B cell (primary cell): ENCODE results near the gene FERMT3. TPM values are rescaled to one million over a fixed set of nuclear protein-coding genes. Genes with fewer than 3 reads are reported as not detected.

Experiments
- ATAC-seq: fragments of 200-7000 bp; cut with Tn5 transposase; one replicate; pipeline ENCODE4 v1.10.0; 2021; ENCODE audit warnings: low read depth, mild to moderate bottlenecking, moderate number of reproducible peaks, moderate library complexity
- CTCF ChIA-PET: fragments of 350-600 bp; sonication (Branson Sonifier 250); formaldehyde crosslinking; loops from one replicate; lab custom pipeline; 2021; ENCODE audit warnings: antibody characterized with exemption, inconsistent platforms; lab: Charles Lee
- POLR2A ChIA-PET: fragments of 350-600 bp; sonication (Branson Sonifier 250); formaldehyde crosslinking; loops from one replicate; lab custom pipeline; 2021; ENCODE audit warnings: antibody characterized with exemption; lab: Charles Lee
- DNase-seq: peaks from one replicate; pipeline ENCODE4 v3.0.0; 2013
- H2AFZ ChIP-seq: 2 replicates; pipeline ENCODE4 v1.6.1; 2012; ENCODE audit warnings: mild to moderate bottlenecking, low read depth, low read length; ENCODE audit not compliant: insufficient read depth, poor library complexity, severe bottlenecking
- H3K27ac ChIP-seq, 2 donors: 1 replicate in 1 of 2; 2 replicates in 1 of 2; pipeline ENCODE4 v1.5.1; 2012 to 2013; ENCODE audit warnings: low read length in 2 of 2, mild to moderate bottlenecking in 2 of 2, moderate library complexity in 1 of 2
- H3K27me3 ChIP-seq, 4 experiments: fragments of 200-600 bp in 1 of 4; sonication (generic) in 1 of 4; replicated peaks in 1 of 4; 1 replicate in 2 of 4; 2 replicates in 2 of 4; pipeline versions ENCODE4 v1.6.1 to v1.7.0; 2013 to 2016; ENCODE audit warnings: low read length in 3 of 4, mild to moderate bottlenecking in 2 of 4, mixed read lengths in 1 of 4, moderate library complexity in 1 of 4; ENCODE audit not compliant: insufficient read depth in 4 of 4, control insufficient read depth in 3 of 4; ENCODE audit errors: control extremely low read depth in 1 of 4
- H3K36me3 ChIP-seq, 2 experiments: replicated peaks in 1 of 2; 1 replicate in 1 of 2; 2 replicates in 1 of 2; pipeline versions ENCODE4 v1.6.1 to v1.7.1; 2013; ENCODE audit warnings: low read length in 1 of 2; ENCODE audit not compliant: insufficient read depth in 2 of 2, control insufficient read depth in 1 of 2; ENCODE audit errors: control extremely low read depth in 1 of 2, extremely low read depth in 1 of 2
- H3K4me1 ChIP-seq, 2 donors: fragments of 200-600 bp in 1 of 2; sonication (generic) in 1 of 2; 1 replicate in 1 of 2; 2 replicates in 1 of 2; pipeline versions ENCODE4 v1.5.1 to v1.6.1; 2013 to 2017; ENCODE audit warnings: low read length in 2 of 2; ENCODE audit not compliant: control insufficient read depth in 2 of 2, insufficient read depth in 2 of 2
- H3K4me2 ChIP-seq: replicated peaks from 2 replicates; pipeline ENCODE3; 2012; ENCODE audit warnings: mild to moderate bottlenecking, low read depth, low read length; ENCODE audit not compliant: poor library complexity, severe bottlenecking
- H3K4me3 ChIP-seq, 5 experiments: fragments of 200-600 bp in 1 of 5; sonication (generic) in 1 of 5; 1 replicate in 3 of 5; 2 replicates in 2 of 5; pipeline versions ENCODE4 v1.5.1 to v1.7.0; 2011 to 2016; ENCODE audit warnings: low read length in 4 of 5, mild to moderate bottlenecking in 4 of 5, low read depth in 2 of 5, control low read depth in 1 of 5, moderate library complexity in 1 of 5; ENCODE audit not compliant: insufficient read depth in 1 of 5; ENCODE audit errors: control extremely low read depth in 1 of 5, extremely low read depth in 1 of 5
- H3K79me2 ChIP-seq: fragments of 200-600 bp; sonication (generic); one replicate; pipeline ENCODE4 v1.6.0; 2016; ENCODE audit warnings: low read length; ENCODE audit not compliant: control insufficient read depth, insufficient read depth
- H3K9ac ChIP-seq: fragments of 200-600 bp; sonication (generic); 2 replicates; pipeline ENCODE4 v1.6.1; 2017; ENCODE audit warnings: mild to moderate bottlenecking, low read length, moderate library complexity
- H3K9me3 ChIP-seq, 3 donors: one replicate each; pipeline versions ENCODE4 v1.6.1 to v1.7.1; 2013; ENCODE audit warnings: low read length in 2 of 3; ENCODE audit not compliant: control insufficient read depth in 2 of 3, insufficient read depth in 1 of 3; ENCODE audit errors: control extremely low read depth in 1 of 3
- H4K20me1 ChIP-seq: 2 replicates; pipeline ENCODE4 v1.6.0; 2012; ENCODE audit warnings: mild to moderate bottlenecking, low read length; ENCODE audit not compliant: insufficient read depth, control insufficient read depth, poor library complexity, severe bottlenecking
- H3K27ac Mint-ChIP-seq: one replicate; pipeline ENCODE4 v1.8.0; 2021; ENCODE audit warnings: mixed read lengths
- H3K27me3 Mint-ChIP-seq: one replicate; pipeline ENCODE4 v1.8.0; 2021; ENCODE audit warnings: mixed read lengths
- H3K4me1 Mint-ChIP-seq: one replicate; pipeline ENCODE4 v1.8.0; 2021; ENCODE audit warnings: mixed read lengths
- H3K4me3 Mint-ChIP-seq: one replicate; pipeline ENCODE4 v1.8.0; 2021; ENCODE audit warnings: mixed read lengths
- H3K9me3 Mint-ChIP-seq: one replicate; pipeline ENCODE4 v1.8.0; 2022; ENCODE audit warnings: mixed read lengths; ENCODE audit not compliant: insufficient read depth
- CTCF ChIP-seq: fragments of 200-600 bp; IDR thresholded peaks from one replicate; pipeline ENCODE4 v1.8.0; 2022; ENCODE audit warnings: antibody characterized with exemption, mild to moderate bottlenecking
- EZH2 ChIP-seq: IDR thresholded peaks from 2 replicates; pipeline ENCODE4 v1.6.1; 2012; ENCODE audit warnings: borderline replicate concordance, low read depth, mild to moderate bottlenecking, moderate library complexity, low read length; ENCODE audit not compliant: insufficient read depth, poor library complexity, severe bottlenecking
- WGBS: methylation state at CpG from one replicate; pipeline ENCODE4 v1.1.5; 2013; ENCODE audit warnings: missing lambda C conversion rate; ENCODE audit not compliant: insufficient coverage; 5-methylcytosine and 5-hydroxymethylcytosine counted together
- intact Hi-C: fragments of 100-400 bp; cut with micrococcal nuclease; formaldehyde crosslinking; loops from one replicate; pipeline ENCODE4 v1.10.0; 2022
- polyA plus RNA-seq: library from polyadenylated mRNA; depleted of rRNA; stranded (reverse); fragments of >200 nt; gene quantifications from 2 replicates; pipeline ENCODE4 v1.2.3, GENCODE V29; 2012
- total RNA-seq, 2 donors: library from RNA; stranded (reverse); fragments of 120-200 nt in 1 of 2; gene quantifications; 1 replicate in 1 of 2; 2 replicates in 1 of 2; pipeline versions ENCODE4 v1.2.3 to v1.2.4, GENCODE V29; 2013 to 2022

Gene FERMT3
- total and polyA plus RNA-seq, 2 donors (not counting 1 experiment from before 2014, with no cell fraction given): 96.2 to 170 TPM

GRCh38 chr11:64220798-64221197 lies 14.3 kb downstream of the FERMT3 start:
- peaks cover 0 to 56% of the 10 kb centered on the region in 2 experiments for H3K36me3 ChIP-seq
- H4K20me1 ChIP-seq: peaks cover 30% of the 10 kb centered on the region
- CTCF ChIA-PET: interaction anchor here (1.0 kb wide), 1 partner anchor 30 kb away, joined by 3 read pairs; the partner anchor contains the start of gene PLCB3
- H3K9me3 ChIP-seq: no peaks in the 10 kb centered on the region
- Mint-ChIP-seq H3K4me3 (no peak overlapping the region), H3K27me3 (no peaks in the 10 kb centered on the region), H3K27ac (no peak overlapping the region), H3K9me3 (no peaks in the 10 kb centered on the region), H3K4me1 (peaks cover 15% of the 10 kb centered on the region)
- H3K4me1 ChIP-seq: peaks cover 8 to 13% of the 10 kb centered on the region in 2 donors
- no peak overlapping the region for H3K4me3 ChIP-seq
- H3K79me2 ChIP-seq: peaks cover 30% of the 10 kb centered on the region
- no peaks in the 10 kb centered on the region for H3K27me3 ChIP-seq
- H3K4me2 ChIP-seq: no peak overlapping the region
- H3K9ac ChIP-seq: no peak overlapping the region
- POLR2A ChIA-PET: no interaction called here
- ATAC-seq (no peak), DNase-seq (no peak)
- no peak overlapping the region for H2AFZ ChIP-seq
- intact Hi-C loops: no loop called here
- H3K27ac ChIP-seq: no peak overlapping the region
- 97% methylated on average over 14 of the region's 14 CpGs for WGBS
- no peak for TF ChIP-seq CTCF
- TF ChIP-seq EZH2: no peak

GRCh38 chr11:64222651-64223000 lies 16.1 kb downstream of the FERMT3 start:
- H3K27me3 ChIP-seq: no peaks in the 10 kb centered on the region
- POLR2A ChIA-PET: interaction anchor here (0.8 to 6.3 kb wide), 4 partner anchors 10 to 27 kb away, joined by 3 to 78 read pairs (median 4); partner anchors contain the start of gene FERMT3
- no peak overlapping the region for H2AFZ ChIP-seq
- no peaks in the 10 kb centered on the region for H3K9me3 Mint-ChIP-seq
- no peak overlapping the region for H3K9ac ChIP-seq
- peaks cover 23% of the 10 kb centered on the region for H3K4me1 Mint-ChIP-seq
- H3K4me1 ChIP-seq: peaks cover 16 to 27% of the 10 kb centered on the region in 2 donors
- TF ChIP-seq CTCF: no peak
- TF ChIP-seq EZH2: no peak
- CTCF ChIA-PET: interaction anchor here (1.0 to 5.2 kb wide), 2 partner anchors 16 to 33 kb away, joined by 3 to 70 read pairs; partner anchors contain the start of gene FERMT3
- H3K36me3 ChIP-seq: peaks cover 0 to 52% of the 10 kb centered on the region in 2 experiments
- H3K27ac ChIP-seq: no peak overlapping the region
- no peak overlapping the region for H3K4me3 Mint-ChIP-seq
- no peak overlapping the region for H3K27ac Mint-ChIP-seq
- ATAC-seq (no peak), DNase-seq (no peak)
- intact Hi-C loops: no loop called here
- no peaks in the 10 kb centered on the region for H3K9me3 ChIP-seq
- no peak overlapping the region for H3K4me2 ChIP-seq
- H4K20me1 ChIP-seq: peaks cover 30% of the 10 kb centered on the region
- WGBS: 91% methylated on average over 9 of the region's 9 CpGs
- H3K27me3 Mint-ChIP-seq: no peaks in the 10 kb centered on the region
- no peak overlapping the region for H3K4me3 ChIP-seq
- peaks cover 40% of the 10 kb centered on the region for H3K79me2 ChIP-seq
